Muscle layer of duodenum (tissue), 2 donors: ENCODE measurements around the gene MYO15B.
"Not testable (repeated sequence)": the region's sequence is repeated elsewhere in the genome, so short reads cannot be mapped to it uniquely, and the experiment has no call there.

Experiments
- H3K27ac ChIP-seq: one replicate; pipeline ENCODE4 v1.7.0; 2013; ENCODE audit warnings: mild to moderate bottlenecking, low read length
- H3K27me3 ChIP-seq: one replicate; pipeline ENCODE4 v1.7.0; 2013; ENCODE audit warnings: low read depth, mild to moderate bottlenecking, control low read depth, low read length
- H3K36me3 ChIP-seq, 2 donors: one replicate each; pipeline ENCODE4 v1.7.0; 2013; ENCODE audit warnings: low read length in 2 of 2, control low read depth in 1 of 2, mild to moderate bottlenecking in 1 of 2; ENCODE audit not compliant: insufficient read depth in 2 of 2, control insufficient read depth in 1 of 2
- H3K4me1 ChIP-seq, 2 donors: one replicate each; pipeline ENCODE4 v1.7.0; 2013; ENCODE audit warnings: low read length in 2 of 2, mild to moderate bottlenecking in 2 of 2, control low read depth in 1 of 2, moderate library complexity in 1 of 2; ENCODE audit not compliant: insufficient read depth in 2 of 2, control insufficient read depth in 1 of 2
- H3K4me3 ChIP-seq, 2 donors: one replicate each; pipeline ENCODE4 v1.7.0; 2013; ENCODE audit warnings: low read length in 2 of 2, low read depth in 1 of 2, mild to moderate bottlenecking in 1 of 2
- H3K9me3 ChIP-seq, 2 donors: one replicate each; pipeline ENCODE4 v1.7.0; 2013; ENCODE audit warnings: low read length in 2 of 2, control low read depth in 1 of 2, mild to moderate bottlenecking in 1 of 2; ENCODE audit not compliant: control insufficient read depth in 1 of 2
- donor health status: healthy.

MYO15B gene

GRCh38 chr17:75584849-75585175 is 2.8 kb upstream of the MYO15B start:
- Histone ChIP-seq H3K27ac (no peak overlapping the region), H3K4me1 (peaks cover 0 to 9% of the 10 kb centered on the region in 2 donors), H3K27me3 (no peaks in the 10 kb centered on the region), H3K9me3 (no peaks in the 10 kb centered on the region), H3K4me3 (no peak overlapping the region), H3K36me3 (no peaks in the 10 kb centered on the region)

- H3K27ac ChIP-seq = no peak overlapping the region
- peaks cover 0 to 16% of the 10 kb centered on the region in 2 donors for H3K4me1 ChIP-seq
- peak overlapping the region in 1 of 2 donors; percentile 68 for H3K4me3 ChIP-seq
- no peaks in the 10 kb centered on the region for H3K36me3 ChIP-seq
- H3K27me3 ChIP-seq = no peaks in the 10 kb centered on the region
- no peaks in the 10 kb centered on the region for H3K9me3 ChIP-seq
Measured at GRCh38 chr17:75588596-75589011, 1.0 kb downstream of the MYO15B start.

GRCh38 chr17:75589012-75589918 is 1.7 kb downstream of the MYO15B start:
- H3K9me3 ChIP-seq = no peaks in the 10 kb centered on the region
- H3K4me3 ChIP-seq = peak overlapping the region in 1 of 2 donors; percentile 68
- H3K4me1 ChIP-seq = peaks cover 0 to 16% of the 10 kb centered on the region in 2 donors
- H3K36me3 ChIP-seq = no peaks in the 10 kb centered on the region
- no peaks in the 10 kb centered on the region for H3K27me3 ChIP-seq
- no peak overlapping the region for H3K27ac ChIP-seq

- H3K36me3 ChIP-seq = no peaks in the 10 kb centered on the region
- H3K4me1 ChIP-seq = peaks cover 0 to 16% of the 10 kb centered on the region in 2 donors
- H3K27ac ChIP-seq = no peak overlapping the region
- H3K9me3 ChIP-seq = no peaks in the 10 kb centered on the region
- H3K27me3 ChIP-seq = no peaks in the 10 kb centered on the region
- H3K4me3 ChIP-seq = peak overlapping the region in 1 of 2 donors; percentile 68
Measured at GRCh38 chr17:75589919-75590303, 2.3 kb downstream of the MYO15B start.

- Histone ChIP-seq H3K4me3 (peak overlapping the region in 1 of 2 donors; percentile 68), H3K4me1 (peaks cover 0 to 16% of the 10 kb centered on the region in 2 donors), H3K9me3 (no peaks in the 10 kb centered on the region), H3K27ac (no peak overlapping the region), H3K36me3 (no peaks in the 10 kb centered on the region), H3K27me3 (no peaks in the 10 kb centered on the region)
Measured at GRCh38 chr17:75590314-75590761, 2.7 kb downstream of the MYO15B start.

- H3K27ac ChIP-seq = no peak overlapping the region
- peaks cover 0 to 16% of the 10 kb centered on the region in 2 donors for H3K4me1 ChIP-seq
- H3K36me3 ChIP-seq = no peaks in the 10 kb centered on the region
- H3K9me3 ChIP-seq = no peaks in the 10 kb centered on the region
- no peaks in the 10 kb centered on the region for H3K27me3 ChIP-seq
- H3K4me3 ChIP-seq = no peak overlapping the region
Measured at GRCh38 chr17:75590849-75591721, 3.5 kb downstream of the MYO15B start.

- no peaks in the 10 kb centered on the region for H3K9me3 ChIP-seq
- H3K36me3 ChIP-seq = no peaks in the 10 kb centered on the region
- no peak overlapping the region for H3K27ac ChIP-seq
- H3K27me3 ChIP-seq = no peaks in the 10 kb centered on the region
- H3K4me1 ChIP-seq = peaks cover 0 to 16% of the 10 kb centered on the region in 2 donors
- no peak overlapping the region for H3K4me3 ChIP-seq
Measured at GRCh38 chr17:75591722-75592302, 4.2 kb downstream of the MYO15B start.

GRCh38 chr17:75592348-75593020 is 4.9 kb downstream of the MYO15B start:
- Histone ChIP-seq H3K36me3 (no peaks in the 10 kb centered on the region), H3K4me3 (no peak overlapping the region)

GRCh38 chr17:75593430-75593829 is 5.8 kb downstream of the MYO15B start:
- H3K9me3 ChIP-seq, H3K36me3 ChIP-seq, H3K27me3 ChIP-seq, H3K27ac ChIP-seq, H3K4me3 ChIP-seq: not testable (repeated sequence)
- H3K4me1 ChIP-seq = peaks cover 0 to 11% of the 10 kb centered on the region in 2 donors

More at GRCh38 chr17:75592348-75593020, 4.9 kb downstream of the MYO15B start:
- Histone ChIP-seq H3K9me3 (no peaks in the 10 kb centered on the region), H3K4me1 (peaks cover 0 to 12% of the 10 kb centered on the region in 2 donors), H3K27ac (no peak overlapping the region), H3K27me3 (no peaks in the 10 kb centered on the region)

- no peaks in the 10 kb centered on the region for H3K9me3 ChIP-seq
- H3K27me3 ChIP-seq = no peaks in the 10 kb centered on the region
- H3K27ac ChIP-seq = no peak overlapping the region
- peaks cover 0 to 8% of the 10 kb centered on the region in 2 donors for H3K4me1 ChIP-seq
- H3K36me3 ChIP-seq = no peaks in the 10 kb centered on the region
- H3K4me3 ChIP-seq = no peak overlapping the region
Measured at GRCh38 chr17:75594499-75595283, 7.1 kb downstream of the MYO15B start.
